ENCODE results near the gene BOC.

The BOC gene

GRCh38 chr3:113241292-113242095 is 30.1 kb downstream of the BOC start:
- TF ChIP-seq YY1 (IDR thresholded peaks at IDR 0.05; ENCODE audit: low read depth) (no peak), REST (IDR thresholded peaks at IDR 0.05; ENCODE audit: low read depth) (no peak), EP300 (IDR thresholded peaks at IDR 0.05; ENCODE audit: borderline replicate concordance) (no peak), CREB1 (IDR thresholded peaks at IDR 0.05; ENCODE audit: low read depth) (no peak), TEAD4 (IDR thresholded peaks at IDR 0.05) (no peak), EGR1 (IDR thresholded peaks at IDR 0.05) (no peak), FOXM1 (IDR thresholded peaks at IDR 0.05; ENCODE audit: borderline replicate concordance, low read depth) (no peak), USF1 (IDR thresholded peaks at IDR 0.05) (no peak), TCF12 (IDR thresholded peaks at IDR 0.05; ENCODE audit: low read depth) (no peak), RAD21 (IDR thresholded peaks at IDR 0.05; ENCODE audit: low read depth) (no peak), MAX (IDR thresholded peaks at IDR 0.05) (no peak), NFIC (IDR thresholded peaks at IDR 0.05) (no peak), TAF1 (IDR thresholded peaks at IDR 0.05; ENCODE audit: low read depth) (no peak)

- TF ChIP-seq RAD21 (IDR thresholded peaks at IDR 0.05; ENCODE audit: low read depth), result no peak
- no peak for TF ChIP-seq TCF12 (IDR thresholded peaks at IDR 0.05; ENCODE audit: low read depth)
- TF ChIP-seq FOXM1 (IDR thresholded peaks at IDR 0.05; ENCODE audit: borderline replicate concordance, low read depth), result no peak
- no peak for TF ChIP-seq MAX (IDR thresholded peaks at IDR 0.05)
- TF ChIP-seq ZBTB7A (IDR thresholded peaks at IDR 0.05; ENCODE audit: low read depth), result no peak
- no peak for TF ChIP-seq EP300 (IDR thresholded peaks at IDR 0.05; ENCODE audit: borderline replicate concordance)
- TF ChIP-seq REST (IDR thresholded peaks at IDR 0.05; ENCODE audit: low read depth), result no peak
- TF ChIP-seq CEBPB (IDR thresholded peaks at IDR 0.05), result no peak
- TF ChIP-seq NFIC (IDR thresholded peaks at IDR 0.05), result no peak
- no peak for TF ChIP-seq EGR1 (IDR thresholded peaks at IDR 0.05)
- no peak for TF ChIP-seq YY1 (IDR thresholded peaks at IDR 0.05; ENCODE audit: low read depth)
- no peak for TF ChIP-seq USF1 (IDR thresholded peaks at IDR 0.05)
- no peak for TF ChIP-seq TEAD4 (IDR thresholded peaks at IDR 0.05)
- TF ChIP-seq CREB1 (IDR thresholded peaks at IDR 0.05; ENCODE audit: low read depth), result no peak
- no peak for TF ChIP-seq TAF1 (IDR thresholded peaks at IDR 0.05; ENCODE audit: low read depth)
Measured at GRCh38 chr3:113242096-113242581, 30.8 kb downstream of the BOC start.

GRCh38 chr3:113243071-113243470 is 31.7 kb downstream of the BOC start:
- TF ChIP-seq TEAD4 (IDR thresholded peaks at IDR 0.05) (no peak), USF1 (IDR thresholded peaks at IDR 0.05) (no peak), RAD21 (IDR thresholded peaks at IDR 0.05; ENCODE audit: low read depth) (no peak), CEBPB (IDR thresholded peaks at IDR 0.05) (no peak), FOXM1 (IDR thresholded peaks at IDR 0.05; ENCODE audit: borderline replicate concordance, low read depth) (no peak)

GRCh38 chr3:113243846-113244245 is 32.5 kb downstream of the BOC start:
- no peak for TF ChIP-seq TCF12 (IDR thresholded peaks at IDR 0.05; ENCODE audit: low read depth)
- TF ChIP-seq USF1 (IDR thresholded peaks at IDR 0.05), result 0 out of 2 replicates have a peak, but pooled peaks have one; percentile 44
- no peak for TF ChIP-seq CREB1 (IDR thresholded peaks at IDR 0.05; ENCODE audit: low read depth)
- no peak for TF ChIP-seq TAF1 (IDR thresholded peaks at IDR 0.05; ENCODE audit: low read depth)
- no peak for TF ChIP-seq NFIC (IDR thresholded peaks at IDR 0.05)
- no peak for TF ChIP-seq EGR1 (IDR thresholded peaks at IDR 0.05)
- TF ChIP-seq YY1 (IDR thresholded peaks at IDR 0.05; ENCODE audit: low read depth), result no peak

GRCh38 chr3:113245761-113246161 is 34.4 kb downstream of the BOC start:
- no peak for TF ChIP-seq EGR1 (IDR thresholded peaks at IDR 0.05)
- TF ChIP-seq ZBTB7A (IDR thresholded peaks at IDR 0.05; ENCODE audit: low read depth), result no peak
- TF ChIP-seq TEAD4 (IDR thresholded peaks at IDR 0.05), result no peak
